ENCODE data around the gene SLU7.

- TF ChIP-seq CTCF (conservative IDR thresholded peaks at IDR 0.05 in 1 of 2, IDR thresholded peaks at IDR 0.05 in 1 of 2; ENCODE audit: low read depth in 1 of 2, low read length in 2 of 2) (no peak), EZH2 (IDR thresholded peaks at IDR 0.05; ENCODE audit: low read length, missing control alignments) (no peak)
These were observed 47.6 kb downstream of the SLU7 start for GRCh38 chr5:160371294-160371693.
